ENCODE measurements around the gene TMEM176A.
"Not testable (repeated sequence)": the region's sequence is repeated elsewhere in the genome, so short reads cannot be mapped to it uniquely, and the experiment has no call there.

TMEM176A gene, protein sequence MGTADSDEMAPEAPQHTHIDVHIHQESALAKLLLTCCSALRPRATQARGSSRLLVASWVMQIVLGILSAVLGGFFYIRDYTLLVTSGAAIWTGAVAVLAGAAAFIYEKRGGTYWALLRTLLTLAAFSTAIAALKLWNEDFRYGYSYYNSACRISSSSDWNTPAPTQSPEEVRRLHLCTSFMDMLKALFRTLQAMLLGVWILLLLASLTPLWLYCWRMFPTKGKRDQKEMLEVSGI

DNA sequence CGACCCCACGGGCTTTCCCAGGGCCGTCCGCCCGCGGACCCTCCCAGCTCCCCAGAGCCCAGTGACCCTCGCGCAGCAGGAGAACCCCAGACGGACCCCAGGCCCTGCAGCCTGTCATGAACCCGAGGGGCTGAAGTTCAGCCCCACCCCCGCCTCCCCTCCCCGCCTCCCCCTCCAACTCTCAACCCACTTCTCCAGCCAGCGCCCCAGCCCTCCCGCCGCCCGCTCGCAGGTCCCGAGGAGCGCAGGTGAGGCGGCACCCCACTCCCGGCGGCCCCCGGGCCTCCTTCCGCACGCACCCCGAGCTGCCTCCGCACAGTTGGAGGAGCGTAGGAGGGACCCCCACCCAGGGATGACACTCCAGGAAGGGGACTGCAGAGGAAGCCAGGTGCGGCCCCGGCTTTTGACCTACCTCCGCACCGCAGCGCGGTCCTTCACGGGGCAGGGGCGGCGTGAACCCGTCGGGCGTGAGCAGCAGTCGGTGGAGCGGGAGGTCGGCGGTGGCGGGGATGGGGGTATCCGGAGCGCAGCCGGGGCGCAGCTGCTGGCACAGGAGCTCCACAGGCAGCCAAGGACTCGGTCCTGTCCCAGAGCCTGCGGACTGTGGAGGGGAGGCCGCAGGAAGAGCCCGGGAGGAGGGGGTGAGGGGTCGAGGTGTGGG, at the start of gene TMEM176A:
Gene TMEM176A, plus strand, starts transcription at position 189 of the 661 bp plus-strand sequence. CDS start 782 bp downstream, outside the sequence.
- no peak for DNase-seq (ENCODE audit: low spot score)

DNA sequence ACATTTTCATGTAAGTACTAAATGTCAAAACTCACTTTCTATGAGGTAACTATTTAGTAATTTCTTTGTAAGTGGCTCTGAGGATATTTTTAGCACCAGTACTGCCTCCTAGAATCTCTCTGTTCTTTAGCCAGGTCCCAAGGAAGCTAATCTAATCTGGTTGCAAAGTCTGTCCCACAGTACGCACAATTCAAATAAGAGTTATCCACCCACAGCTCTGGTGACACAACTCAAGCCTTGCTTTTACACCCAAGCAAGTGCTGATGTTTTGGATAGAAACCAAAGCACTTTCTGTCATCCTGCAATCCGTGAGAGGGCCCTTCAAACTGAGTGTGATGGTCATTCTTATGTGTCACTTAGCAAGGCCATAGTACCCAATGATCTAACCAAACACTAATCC, 48.9 kb upstream of the TMEM176A start:
- no peak for DNase-seq (ENCODE audit: low spot score)

DNA sequence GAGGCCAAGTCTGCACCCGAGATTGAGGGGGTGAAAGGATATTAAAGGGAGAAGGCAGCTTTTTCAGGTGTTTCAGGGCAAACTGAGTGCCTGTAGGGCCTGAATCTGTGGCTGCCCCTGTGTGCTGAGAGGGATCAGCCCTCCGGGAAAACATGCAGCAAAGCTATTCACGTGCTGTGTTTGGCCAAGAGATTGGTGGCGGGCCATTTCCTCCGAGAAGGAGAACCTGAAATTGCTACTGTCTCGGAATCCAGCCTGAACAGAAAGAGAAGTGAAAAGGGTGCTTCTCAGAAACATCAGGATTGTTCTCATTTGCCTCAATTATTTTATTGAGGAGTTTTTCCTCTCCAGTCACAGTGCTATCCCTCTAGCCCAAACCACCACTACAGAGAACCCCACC, 47.3 kb upstream of the TMEM176A start:
- DNase-seq (ENCODE audit: low spot score): no peak

DNA sequence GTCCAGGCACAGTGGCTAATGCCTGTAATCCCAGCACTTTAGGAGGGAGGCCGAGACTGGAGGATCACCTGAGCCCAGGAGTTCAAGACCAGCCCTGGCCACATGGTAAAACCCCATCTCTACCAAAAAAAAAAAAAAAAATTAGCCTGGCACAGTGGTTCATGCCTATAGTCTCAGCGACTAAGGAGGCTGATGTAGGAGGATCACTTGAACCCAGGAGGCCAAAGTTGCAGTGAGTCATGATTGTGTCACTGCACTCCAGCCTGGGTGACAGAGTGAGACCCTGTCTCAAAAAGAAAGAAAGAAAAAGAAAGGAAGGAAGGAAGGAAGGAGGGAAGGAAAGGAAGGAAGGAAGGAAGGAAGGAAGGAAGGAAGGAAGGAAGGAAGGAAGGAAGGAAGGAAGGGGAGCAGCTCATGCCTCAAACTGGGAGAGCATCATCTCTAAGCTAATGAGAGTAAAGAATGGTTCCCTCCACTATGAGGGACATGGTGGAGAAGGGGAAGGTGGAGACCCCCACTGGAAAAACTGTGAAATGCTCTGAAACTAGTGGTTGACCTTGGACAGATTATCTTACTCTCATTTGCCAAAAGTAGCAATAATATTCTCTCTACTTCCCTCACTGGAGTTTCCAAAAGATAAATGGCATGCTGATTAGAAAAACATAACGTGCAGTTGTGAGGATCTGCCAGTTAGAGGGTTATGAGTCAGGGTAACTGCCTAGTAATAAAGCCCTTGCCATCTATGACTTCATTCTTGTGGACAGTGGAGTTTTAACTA, 46.6 kb upstream of the TMEM176A start:
- no peak for DNase-seq (ENCODE audit: low spot score)

DNA sequence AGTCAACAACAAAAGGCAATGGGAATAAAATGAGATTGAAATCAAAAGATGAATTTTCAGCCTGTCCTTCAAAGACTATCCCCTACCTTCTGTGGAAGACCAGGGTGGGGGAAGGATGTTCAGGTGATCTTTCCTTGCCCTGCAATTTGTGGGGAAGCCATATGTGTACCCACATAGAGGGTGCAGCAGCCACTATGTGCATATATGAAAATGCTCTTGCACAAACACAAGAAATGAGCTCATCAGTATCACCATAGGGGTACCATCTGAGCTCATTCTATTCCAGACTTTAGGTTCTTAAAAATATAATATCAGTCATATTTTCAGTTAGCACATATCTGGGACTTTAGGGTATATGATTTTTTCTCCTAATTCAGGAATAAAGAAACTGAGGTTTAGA, 45.6 kb upstream of the TMEM176A start:
- DNase-seq (ENCODE audit: low spot score): no peak

DNA sequence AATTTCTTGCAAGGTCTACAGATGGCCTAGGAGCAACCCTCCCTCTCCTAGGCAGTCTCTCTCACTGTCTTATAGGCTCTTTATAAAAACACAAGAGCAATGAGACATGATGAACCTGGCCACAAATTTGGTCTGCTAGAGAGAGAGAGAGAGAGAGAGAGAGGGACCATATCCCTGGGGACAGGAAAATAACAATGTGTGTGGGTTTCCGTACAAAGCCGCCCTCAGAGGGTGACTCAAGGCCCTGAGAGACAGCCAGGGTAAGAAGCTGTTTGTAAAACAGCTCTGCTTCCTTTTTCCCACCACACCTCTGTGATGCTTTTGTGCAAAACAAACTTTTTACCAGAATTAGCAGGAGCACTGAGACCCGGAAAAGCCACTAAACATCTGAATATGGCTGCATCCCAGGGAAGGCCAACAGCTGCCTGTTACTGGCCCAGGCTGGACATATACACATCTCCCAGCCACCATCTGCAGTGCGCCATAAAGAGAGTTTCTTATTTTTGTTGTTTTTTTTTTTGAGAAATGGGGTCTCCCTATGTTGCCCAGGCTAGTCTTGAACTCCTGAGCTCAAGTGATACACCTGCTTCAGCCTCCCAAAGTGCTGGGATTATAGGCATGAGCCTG, 45.0 kb upstream of the TMEM176A start:
- DNase-seq (ENCODE audit: low spot score): no peak

DNA sequence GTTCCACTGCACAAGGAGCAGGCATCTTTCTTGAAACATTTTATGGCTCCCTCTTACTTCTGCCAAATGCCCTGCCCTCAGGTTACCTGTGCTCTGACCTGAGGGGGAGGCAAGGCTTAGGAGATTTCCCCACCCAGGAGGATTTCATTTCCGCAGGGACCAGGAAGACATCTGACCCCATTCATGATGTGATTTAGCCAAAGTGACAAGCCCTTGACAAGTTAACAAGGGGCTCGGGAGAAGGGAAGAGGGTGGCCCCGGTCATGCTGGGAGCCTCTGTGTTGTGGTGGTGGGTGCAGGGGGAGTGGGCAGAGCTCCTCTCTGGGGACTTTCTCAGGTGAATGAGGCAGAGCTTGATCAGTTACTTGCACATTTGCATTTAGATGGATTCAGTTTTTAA, 44.4 kb upstream of the TMEM176A start:
- DNase-seq (ENCODE audit: low spot score): no peak

DNA sequence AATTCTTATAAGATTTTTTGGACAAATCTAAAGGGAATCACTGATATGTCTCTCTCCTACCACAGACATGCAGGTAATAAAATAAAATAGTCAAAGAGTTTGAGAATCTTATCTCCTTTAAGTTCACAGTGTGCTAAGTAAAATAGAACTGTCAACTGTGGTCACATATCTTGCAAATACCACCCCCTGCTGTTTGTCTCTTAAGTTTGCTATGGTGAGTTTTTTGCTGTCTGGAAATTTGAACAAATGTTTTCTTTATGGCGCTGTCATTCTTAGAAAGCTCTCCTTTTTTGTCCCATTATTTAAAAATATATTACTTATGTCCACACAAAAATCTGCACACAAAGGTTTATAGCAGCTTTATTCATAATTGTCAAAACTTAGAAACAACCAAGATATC, 43.7 kb upstream of the TMEM176A start:
- DNase-seq (ENCODE audit: low spot score): peak; percentile 24

DNA sequence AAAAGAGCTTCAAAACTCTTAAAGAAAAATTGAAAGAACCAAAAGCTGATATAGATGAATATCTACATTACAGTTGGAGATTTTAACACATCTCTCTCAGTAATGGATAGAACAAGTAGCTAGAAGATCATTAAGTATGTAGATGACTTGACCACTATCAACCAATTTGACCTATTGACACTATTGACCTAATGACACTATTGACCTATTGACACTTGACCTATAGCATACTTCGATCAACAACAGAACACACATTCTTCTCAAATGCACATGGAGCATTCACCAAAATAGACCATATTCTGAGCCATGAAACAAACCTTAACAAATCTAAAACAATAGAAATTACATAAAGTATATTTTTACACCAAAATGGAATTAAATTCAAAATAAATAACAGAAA, 41.1 kb upstream of the TMEM176A start:
- no peak for DNase-seq (ENCODE audit: low spot score)

DNA sequence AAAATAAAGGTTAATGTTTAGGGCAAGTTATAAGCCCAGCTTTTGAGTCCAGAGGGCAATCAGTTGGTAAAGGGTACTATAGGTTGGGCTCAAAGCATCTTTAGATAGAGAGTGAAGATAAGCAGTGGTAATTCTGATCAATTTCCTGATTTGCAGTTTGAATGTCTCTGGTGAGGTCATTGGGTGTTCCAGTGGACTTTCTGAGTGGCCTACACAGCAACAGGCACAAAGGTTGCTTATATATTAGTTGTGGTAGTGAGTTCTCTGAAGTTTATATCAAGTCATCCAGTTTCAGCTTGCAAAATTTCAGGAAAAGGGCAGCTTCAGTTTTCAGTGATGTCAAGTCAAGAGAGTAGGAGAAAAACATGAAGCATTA, 34.2 kb upstream of the TMEM176A start:
- DNase-seq (ENCODE audit: low spot score): no peak

DNA sequence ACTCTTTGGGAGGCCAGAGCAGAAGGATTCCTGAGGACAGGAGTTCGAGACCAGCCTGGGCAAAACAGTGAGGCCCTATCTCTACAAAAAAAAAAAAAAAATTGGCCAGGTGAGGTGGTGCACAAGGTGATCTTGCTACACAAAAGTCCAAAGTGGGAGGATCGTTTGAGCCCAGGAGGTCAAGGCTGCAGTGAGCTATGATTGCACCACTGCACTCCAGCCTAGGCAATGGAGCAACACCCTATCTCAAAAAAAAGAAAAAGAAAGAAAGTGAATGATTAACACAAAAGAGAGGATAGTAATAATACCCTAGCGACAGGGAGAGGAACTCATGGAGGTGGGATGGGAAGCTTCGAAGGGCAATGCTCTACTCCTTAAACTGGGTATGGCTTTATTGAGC, 30.8 kb upstream of the TMEM176A start:
- DNase-seq (ENCODE audit: low spot score): no peak

DNA sequence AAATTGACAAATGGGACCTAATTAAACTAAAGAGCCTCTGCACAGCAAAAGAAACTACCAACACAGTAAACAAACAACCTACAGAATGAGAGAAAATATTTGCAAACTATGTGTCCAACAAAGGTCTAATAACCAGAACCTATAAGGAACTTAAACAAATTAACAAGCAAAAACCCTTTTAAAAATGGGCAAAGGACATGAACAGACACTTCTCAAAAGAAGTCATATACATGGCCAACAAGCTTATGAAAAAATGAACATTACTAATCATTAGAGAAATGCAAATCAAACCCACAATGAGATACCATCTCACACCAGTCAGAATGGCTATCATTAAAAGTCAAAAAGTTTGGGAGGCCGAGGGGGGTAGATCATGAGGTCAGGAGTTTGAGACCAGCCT, 26.4 kb upstream of the TMEM176A start:
- not testable (repeated sequence) for DNase-seq (ENCODE audit: low spot score)

DNA sequence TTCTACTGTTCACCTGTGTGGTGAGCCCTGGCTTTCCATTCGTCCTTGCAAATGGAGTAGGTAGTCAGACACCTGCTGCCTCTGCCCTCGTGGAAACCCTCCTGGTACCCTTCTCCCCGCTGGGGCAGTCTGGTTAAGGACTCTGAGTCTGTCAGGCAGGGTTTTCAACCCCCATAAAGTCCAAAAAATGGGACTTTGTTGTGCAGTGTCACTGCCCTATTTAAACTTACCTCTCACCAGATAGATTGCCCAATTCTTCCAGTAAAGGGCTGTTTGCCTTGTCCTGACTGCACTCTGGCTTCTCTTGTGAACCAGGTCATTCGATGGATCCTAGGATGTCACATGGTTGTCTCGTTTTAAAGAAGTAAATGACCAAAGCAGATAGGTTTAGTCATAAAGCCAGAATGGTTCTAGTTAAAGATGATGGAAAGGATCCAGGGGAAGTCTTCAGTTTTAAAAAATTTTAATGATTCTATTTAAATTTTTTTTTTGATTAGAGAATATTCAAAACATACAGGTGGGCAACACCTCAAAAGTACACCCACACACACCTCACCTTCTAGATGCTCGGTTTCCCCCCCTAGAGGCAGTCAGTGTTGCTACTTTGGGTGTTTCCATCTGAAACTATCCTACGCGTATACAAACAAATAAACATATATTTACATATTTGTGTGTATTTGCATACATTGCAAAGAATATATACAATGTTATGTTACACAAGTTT, 22.4 kb upstream of the TMEM176A start:
- DNase-seq (ENCODE audit: low spot score): no peak

DNA sequence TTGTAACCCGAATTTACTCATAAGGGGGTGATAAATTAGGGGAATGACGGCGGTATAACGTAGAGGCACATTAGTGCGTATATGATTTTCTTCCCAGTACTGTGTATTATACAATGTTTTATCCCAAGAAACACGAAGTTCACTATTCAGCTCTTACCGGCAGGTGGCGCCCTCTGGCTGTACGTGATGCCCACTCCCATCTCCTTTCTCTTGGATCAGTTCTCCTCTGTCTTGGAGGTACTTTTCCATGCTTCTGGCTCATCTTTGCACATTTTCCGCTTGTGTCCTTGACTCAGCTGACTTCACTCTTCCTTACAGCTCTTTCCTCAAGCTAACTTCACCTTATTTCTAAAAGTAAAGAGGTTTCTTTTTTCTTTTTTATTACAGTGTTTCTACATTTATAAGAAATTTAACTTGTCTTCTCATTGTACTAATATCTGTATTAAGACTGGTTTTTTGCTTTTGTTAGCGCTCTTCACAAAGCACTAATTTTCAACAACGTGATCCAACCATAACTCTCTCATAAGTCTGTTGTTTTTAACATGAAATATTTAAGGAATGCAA, 21.7 kb upstream of the TMEM176A start:
- DNase-seq (ENCODE audit: low spot score): peak; percentile 87

DNA sequence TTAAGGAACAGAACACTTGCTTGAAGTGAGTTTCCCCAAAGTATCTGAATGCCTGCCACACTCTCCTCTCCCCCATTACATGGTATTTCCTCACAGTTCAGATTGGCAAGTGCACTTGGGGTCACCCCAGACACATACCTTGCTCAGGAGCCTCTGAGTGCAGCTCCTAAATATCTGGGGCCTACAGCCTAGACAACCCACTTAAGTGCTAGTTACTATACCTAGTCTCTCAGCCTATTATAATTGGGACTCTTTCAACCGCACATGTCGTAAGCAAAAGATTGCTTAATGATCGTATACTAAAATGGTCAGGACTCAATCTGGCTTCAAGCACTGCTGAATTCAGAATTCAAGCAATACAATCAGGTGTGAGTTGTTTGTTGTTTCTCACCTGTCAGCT, 20.3 kb upstream of the TMEM176A start:
- no peak for DNase-seq (ENCODE audit: low spot score)

DNA sequence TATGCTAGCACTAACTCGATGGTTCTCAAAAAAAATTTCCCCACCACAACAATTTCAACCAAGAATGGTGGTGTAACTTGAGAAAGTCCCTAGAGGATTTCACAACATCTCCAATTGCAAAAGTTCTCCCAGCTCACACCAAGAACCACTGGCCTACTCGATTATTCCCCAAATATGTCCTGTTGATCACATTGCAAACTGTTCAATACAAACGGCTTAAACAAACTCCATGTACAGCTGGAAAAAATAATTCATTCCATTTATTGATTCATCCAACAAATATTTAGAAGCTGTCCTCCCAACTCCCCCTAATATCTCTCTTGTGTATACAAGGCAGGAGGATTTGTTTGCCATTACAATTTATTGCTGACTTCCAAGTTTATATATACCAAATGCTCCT, 19.5 kb upstream of the TMEM176A start:
- no peak for DNase-seq (ENCODE audit: low spot score)

DNA sequence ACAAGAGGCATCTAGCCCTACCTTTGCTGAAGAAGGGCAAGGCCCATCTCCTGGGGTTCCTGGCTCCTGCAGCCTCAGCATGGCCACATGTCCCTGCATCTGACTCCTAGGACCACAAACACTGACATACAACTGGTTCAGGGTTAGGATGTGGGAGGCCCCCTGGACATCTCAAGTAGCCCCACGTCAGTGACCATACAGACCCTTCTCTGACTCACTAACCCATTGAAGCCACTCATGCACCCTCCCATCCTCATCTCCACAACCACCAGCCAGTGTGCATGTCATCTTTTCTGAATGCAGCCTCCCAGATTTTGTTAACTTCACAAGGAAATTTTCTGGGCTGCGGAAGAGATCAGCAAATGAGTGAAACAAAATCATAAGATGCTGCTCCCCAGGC, 18.6 kb upstream of the TMEM176A start:
- no peak for DNase-seq (ENCODE audit: low spot score)

DNA sequence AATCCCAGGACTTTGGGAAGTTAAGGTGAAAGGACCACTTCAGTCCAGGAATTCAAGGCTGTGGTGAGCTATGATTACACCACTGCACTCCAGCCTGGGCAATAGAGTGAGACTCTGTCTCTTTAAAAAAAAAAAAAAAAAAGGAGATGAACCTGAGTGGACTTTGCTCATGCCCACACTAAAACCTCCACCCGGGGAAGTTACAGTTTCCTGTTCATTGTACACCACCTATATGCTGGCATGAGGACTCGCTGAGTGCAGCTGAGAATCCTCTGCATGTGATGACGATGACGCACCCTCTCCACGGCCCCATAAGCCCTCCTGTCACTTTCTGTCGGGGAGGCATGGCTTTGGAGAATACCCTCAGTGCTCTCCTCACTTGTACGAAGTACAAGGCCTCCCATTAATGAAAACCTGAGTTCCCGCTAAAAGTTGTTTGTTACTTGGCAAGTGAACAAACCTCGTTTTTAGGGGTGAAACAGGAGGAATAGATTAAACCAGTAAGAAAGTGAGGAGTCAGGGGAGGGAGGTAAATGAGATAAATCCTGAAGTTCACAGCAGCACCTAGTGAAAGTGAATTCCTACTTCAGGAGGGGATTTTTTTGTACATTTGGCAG, 16.3 kb upstream of the TMEM176A start:
- DNase-seq (ENCODE audit: low spot score): peak; percentile 88

DNA sequence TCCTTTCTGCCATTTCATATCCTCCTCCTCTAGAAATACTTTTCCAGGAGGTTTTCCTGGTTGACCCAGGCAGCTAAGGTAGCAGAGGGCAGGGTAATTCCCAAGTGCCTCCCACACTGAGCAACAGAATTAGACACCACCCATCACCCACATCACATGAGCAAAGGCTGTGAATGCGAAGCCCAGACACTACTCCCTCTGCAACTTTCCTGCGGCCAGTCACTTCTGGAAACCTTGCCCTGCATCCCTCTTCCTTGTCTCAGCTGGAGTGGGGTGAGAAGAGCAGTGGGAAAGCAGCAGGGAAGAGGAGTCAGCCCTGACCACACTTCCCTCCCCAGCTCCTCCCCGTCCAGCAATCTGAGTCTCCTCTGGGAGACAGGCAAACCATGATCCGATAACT, 15.6 kb upstream of the TMEM176A start:
- no peak for DNase-seq (ENCODE audit: low spot score)

DNA sequence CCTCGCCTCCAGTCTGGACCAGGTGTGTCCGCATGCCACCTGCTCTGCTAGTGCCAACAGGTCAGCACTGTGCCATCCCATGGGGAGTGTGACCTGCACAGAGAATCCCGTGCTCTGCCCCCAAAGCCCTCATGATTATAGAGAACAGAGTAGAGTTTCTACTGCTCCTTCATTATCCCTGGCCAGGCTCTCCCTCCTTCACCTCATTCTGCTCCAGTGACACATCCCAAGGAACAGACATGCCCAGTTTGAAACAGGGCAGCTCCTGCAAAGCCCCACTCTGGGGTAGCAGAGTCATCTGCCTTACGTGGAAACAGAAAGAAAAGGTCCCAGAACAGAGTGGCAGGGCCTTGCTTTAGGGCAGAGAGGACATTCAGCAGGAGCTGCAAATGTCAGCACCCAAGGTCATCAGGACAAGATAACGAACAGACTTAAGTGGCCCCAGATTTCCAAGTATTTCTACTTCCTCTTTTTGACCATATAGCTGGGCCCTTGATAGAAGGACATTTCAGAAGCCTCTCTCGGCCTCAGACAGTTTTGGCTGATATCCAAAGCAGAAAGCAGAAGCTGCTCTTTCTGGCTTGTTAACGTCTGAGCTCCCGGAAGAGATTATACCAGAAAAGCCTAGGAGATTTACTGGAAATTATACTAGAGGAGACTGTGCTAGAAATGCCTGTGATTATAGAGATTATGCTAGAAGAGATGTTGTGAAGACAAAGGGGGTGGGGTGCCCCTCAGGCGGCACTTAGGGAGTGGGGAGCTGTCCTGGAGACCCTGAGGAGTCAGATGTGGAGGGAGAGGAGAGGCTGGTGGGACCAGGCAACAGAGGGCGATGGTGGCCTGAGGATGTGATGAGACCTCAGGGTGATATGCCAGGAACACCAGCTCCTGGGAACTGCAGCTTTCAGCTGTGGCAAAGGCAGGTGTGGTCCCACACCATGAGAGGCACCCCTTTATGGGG, 13.0 kb upstream of the TMEM176A start:
- DNase-seq (ENCODE audit: low spot score): no peak

Measured in LoVo (cell line).